Nephron (organoid): Measurements from ENCODE around the gene FLVCR2.

Experiments used
- H3K27ac Mint-ChIP-seq, 3 experiments: 2 replicates each; pipeline ENCODE4 v1.8.0; 2020; ENCODE audit warnings: mixed read lengths in 3 of 3, mild to moderate bottlenecking in 2 of 3, moderate library complexity in 1 of 3
- H3K27me3 Mint-ChIP-seq: 2 replicates; pipeline ENCODE4 v1.8.0; 2021; ENCODE audit warnings: low read depth, mild to moderate bottlenecking, moderate library complexity, mixed read lengths
- H3K36me3 Mint-ChIP-seq: 2 replicates; pipeline ENCODE4 v1.8.0; 2020; ENCODE audit warnings: low read depth, mixed read lengths
- H3K4me1 Mint-ChIP-seq: 2 replicates; pipeline ENCODE4 v1.8.0; 2020; ENCODE audit warnings: mixed read lengths
- H3K4me3 Mint-ChIP-seq, 3 experiments: 2 replicates each; pipeline ENCODE4 v1.8.0; 2020; ENCODE audit warnings: mild to moderate bottlenecking in 3 of 3, mixed read lengths in 3 of 3, moderate library complexity in 2 of 3
- H3K9me3 Mint-ChIP-seq: 2 replicates; pipeline ENCODE4 v1.8.0; 2020; ENCODE audit warnings: mixed read lengths
- TF ChIP-seq, protein P1 (sequence below), 3 experiments: fragments of 200-600 bp; sonication (generic); IDR thresholded peaks; one replicate each; pipeline ENCODE4 v1.5.0; 2021; ENCODE audit warnings: antibody characterized with exemption in 3 of 3; ENCODE audit not compliant: unreplicated experiment in 3 of 3

Gene FLVCR2

DNA sequence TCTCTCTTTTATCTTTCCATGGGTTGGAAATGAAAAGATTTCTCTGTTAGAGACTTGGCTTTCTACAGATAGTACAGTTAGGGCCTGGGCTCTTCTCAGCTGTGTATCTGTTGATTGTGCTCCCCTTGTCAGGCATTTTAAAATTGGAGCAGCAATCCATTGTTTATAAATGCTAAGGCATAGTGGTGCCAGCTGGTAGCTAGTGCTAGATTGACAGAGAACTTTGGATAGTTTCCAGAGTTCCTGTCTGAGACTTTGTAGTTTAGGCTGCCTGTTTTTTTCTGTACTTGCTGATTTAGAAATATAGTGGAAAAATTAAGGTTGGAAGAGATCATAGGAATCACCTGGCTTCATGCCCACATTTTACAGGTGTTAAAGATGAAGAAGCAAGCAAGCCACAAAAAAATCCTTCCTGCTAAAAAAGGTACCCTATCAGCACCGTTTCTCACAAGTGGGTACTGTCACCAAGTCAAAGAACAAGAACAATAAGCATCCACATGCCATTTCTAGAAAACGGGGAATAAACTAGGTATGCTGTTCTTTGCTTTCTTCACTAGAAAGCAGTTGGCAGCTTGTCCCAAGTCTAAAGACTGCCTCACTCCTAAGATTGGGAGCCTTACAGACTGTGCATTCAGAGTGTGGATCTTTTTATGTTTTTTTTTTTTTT, 88.8 kb downstream of the FLVCR2 start:
- Mint-ChIP-seq H3K4me1 (peaks cover 12% of the 10 kb centered on the region), H3K36me3 (peaks cover 53% of the 10 kb centered on the region), H3K27ac (no peak overlapping the region), H3K9me3 (no peaks in the 10 kb centered on the region), H3K27me3 (no peaks in the 10 kb centered on the region), H3K4me3 (no peak overlapping the region)
- TF ChIP-seq, protein P1, sequence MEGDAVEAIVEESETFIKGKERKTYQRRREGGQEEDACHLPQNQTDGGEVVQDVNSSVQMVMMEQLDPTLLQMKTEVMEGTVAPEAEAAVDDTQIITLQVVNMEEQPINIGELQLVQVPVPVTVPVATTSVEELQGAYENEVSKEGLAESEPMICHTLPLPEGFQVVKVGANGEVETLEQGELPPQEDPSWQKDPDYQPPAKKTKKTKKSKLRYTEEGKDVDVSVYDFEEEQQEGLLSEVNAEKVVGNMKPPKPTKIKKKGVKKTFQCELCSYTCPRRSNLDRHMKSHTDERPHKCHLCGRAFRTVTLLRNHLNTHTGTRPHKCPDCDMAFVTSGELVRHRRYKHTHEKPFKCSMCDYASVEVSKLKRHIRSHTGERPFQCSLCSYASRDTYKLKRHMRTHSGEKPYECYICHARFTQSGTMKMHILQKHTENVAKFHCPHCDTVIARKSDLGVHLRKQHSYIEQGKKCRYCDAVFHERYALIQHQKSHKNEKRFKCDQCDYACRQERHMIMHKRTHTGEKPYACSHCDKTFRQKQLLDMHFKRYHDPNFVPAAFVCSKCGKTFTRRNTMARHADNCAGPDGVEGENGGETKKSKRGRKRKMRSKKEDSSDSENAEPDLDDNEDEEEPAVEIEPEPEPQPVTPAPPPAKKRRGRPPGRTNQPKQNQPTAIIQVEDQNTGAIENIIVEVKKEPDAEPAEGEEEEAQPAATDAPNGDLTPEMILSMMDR (IDR thresholded peaks at IDR 0.05; ENCODE audit: unreplicated experiment in 3 of 3): no peak

DNA sequence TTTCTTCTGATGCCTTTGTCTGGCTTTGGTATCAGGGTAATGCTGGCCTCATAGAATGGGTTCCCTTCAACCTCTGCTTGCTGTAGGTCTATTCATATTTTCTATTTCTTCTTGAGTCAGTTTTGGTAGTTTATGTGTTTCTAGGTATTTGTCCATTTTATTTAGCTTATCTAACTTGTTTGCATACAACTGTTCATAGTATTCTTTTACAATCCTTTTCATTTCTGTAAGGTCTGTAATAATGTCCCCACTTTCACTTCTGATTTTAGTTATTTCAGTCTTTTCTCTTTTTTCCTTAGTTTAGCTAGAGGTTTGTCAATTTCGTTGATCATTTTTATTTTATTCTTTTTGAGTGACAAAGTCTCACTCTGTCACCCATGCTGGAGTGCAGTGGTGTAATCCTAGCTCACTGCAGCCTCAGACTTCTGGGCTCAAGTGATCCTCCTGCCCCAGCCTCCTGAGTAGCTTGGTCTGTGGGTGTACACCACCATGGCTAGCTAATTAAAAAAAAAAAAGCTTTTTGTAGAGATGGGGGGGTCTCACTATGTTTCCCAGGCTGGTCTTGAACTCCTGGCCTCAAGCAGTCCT, 94.3 kb downstream of the FLVCR2 start:
- Mint-ChIP-seq H3K27me3 (no peaks in the 10 kb centered on the region), H3K9me3 (peaks cover 4% of the 10 kb centered on the region)

DNA sequence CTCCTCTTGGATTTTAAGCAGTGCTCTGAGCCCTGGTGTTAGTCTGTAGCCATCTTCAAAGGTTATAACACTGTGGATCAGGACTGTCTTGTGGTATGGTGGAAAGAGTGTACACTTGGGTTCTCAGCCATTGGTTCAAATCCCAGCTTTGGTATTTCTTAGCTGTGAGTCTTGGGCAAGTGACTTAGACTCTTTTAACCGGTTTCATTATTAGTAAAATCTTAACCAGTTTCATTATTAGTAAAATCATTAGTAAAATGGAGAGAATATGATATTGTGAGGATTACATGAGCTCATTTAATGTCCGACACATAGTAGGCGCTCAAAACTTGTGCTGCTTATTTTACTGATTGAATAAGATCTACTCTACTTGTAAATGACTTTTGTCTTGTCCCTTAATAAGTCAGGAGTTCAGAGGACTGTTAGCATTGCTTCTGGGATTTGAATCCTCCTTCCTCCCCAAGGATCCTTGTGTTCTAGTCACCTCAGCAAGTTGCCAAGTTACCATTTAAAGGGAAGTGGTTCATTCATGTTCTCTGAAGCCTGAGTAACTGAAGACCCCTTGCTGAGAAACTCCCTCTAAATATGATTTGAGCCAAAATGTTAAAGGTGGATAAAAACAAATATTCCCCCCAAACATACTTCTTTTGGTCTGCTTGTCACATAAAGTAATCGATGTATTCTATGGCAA, 95.1 kb downstream of the FLVCR2 start:
- Mint-ChIP-seq H3K9me3 (peaks cover 4% of the 10 kb centered on the region), H3K36me3 (peaks cover 70% of the 10 kb centered on the region), H3K4me3 (no peak overlapping the region), H3K27ac (no peak overlapping the region), H3K4me1 (no peaks in the 10 kb centered on the region), H3K27me3 (no peaks in the 10 kb centered on the region)
- TF ChIP-seq, protein P1 (IDR thresholded peaks at IDR 0.05; ENCODE audit: unreplicated experiment in 3 of 3): no peak

More for the DNA sequence above, 94.3 kb downstream of the FLVCR2 start:
- Mint-ChIP-seq H3K4me1 (no peaks in the 10 kb centered on the region), H3K27ac (no peak overlapping the region), H3K4me3 (no peak overlapping the region), H3K36me3 (peaks cover 69% of the 10 kb centered on the region)
- TF ChIP-seq, protein P1 (IDR thresholded peaks at IDR 0.05; ENCODE audit: unreplicated experiment in 3 of 3): no peak

DNA sequence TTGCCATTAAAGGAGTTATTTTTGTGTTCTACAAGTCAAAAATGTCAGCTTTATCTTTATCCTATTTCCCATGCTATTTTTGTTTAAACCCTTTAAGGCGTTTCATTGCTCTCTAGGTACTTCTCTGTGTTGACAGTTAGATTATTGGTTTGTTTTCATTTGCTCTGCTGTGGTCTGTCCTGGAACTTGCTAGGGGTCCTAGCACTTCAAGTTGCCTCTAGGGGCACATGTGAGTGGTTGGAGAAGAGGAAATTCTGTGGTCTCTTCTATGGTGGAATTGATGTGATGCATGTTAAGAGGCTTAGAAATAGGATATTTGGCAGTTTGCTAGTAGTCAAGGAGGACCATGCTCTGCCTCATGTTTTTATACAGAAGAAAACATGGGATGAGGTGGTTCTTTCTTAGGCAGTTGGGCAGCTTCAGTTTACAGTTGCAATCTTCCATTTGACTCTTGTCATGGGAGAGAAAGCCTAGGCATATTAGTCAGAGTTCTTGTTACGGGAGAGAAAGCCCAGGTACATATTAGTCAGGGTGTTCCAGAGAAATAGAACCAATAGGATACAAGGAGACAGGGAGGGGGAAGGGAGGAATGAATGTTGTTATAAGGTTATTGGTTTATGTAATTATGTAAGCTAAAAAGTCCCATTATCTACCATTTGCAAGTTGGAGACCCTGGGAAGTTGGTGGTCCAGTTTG, 97.0 kb downstream of the FLVCR2 start:
- Mint-ChIP-seq H3K27ac (no peak overlapping the region), H3K36me3 (peaks cover 56% of the 10 kb centered on the region), H3K4me1 (no peaks in the 10 kb centered on the region), H3K9me3 (peaks cover 4% of the 10 kb centered on the region), H3K4me3 (no peak overlapping the region), H3K27me3 (no peaks in the 10 kb centered on the region)
- TF ChIP-seq, protein P1 (IDR thresholded peaks at IDR 0.05; ENCODE audit: unreplicated experiment in 3 of 3): no peak

DNA sequence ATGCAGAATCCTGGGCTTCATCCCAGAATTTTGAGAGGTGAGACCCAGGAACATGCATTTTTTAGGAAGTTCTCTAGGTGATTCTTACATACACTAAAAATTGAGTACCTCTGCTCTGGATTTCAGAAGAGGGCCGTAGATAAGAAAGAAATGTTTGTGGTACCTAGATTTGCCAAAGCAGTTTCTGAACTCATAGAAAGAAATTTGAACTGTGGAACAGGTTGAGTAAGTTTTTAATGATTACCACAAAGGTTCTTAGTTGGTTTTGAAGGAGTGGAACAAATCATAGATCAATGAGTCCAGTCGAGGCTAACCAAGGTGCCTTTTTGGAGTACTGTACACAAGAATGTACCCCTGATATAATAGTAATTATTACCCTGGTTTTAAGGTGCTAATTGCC, 107.5 kb downstream of the FLVCR2 start:
- H3K4me3 Mint-ChIP-seq: no peak overlapping the region
- no peaks in the 10 kb centered on the region for H3K4me1 Mint-ChIP-seq
- H3K27ac Mint-ChIP-seq: no peak overlapping the region
- H3K36me3 Mint-ChIP-seq: peaks cover 66% of the 10 kb centered on the region
- no peaks in the 10 kb centered on the region for H3K9me3 Mint-ChIP-seq
- no peaks in the 10 kb centered on the region for H3K27me3 Mint-ChIP-seq
- TF ChIP-seq, protein P1 (IDR thresholded peaks at IDR 0.05; ENCODE audit: unreplicated experiment in 3 of 3): no peak
